HEK293 (cell line): Measurements from ENCODE around the gene PIGQ.
A peak's percentile ranks its signal among the peaks of the same experiment; 100 is the strongest.

ENCODE experiments used
- CTCF ChIA-PET: fragments of 350-600 bp; formaldehyde crosslinking; extraction: SDS; loops from one replicate; lab custom pipeline; 2021; ENCODE audit warnings: antibody characterized with exemption; lab: Yijun Ruan, JAX
- POLR2A ChIA-PET: fragments of 300-600 bp; formaldehyde crosslinking; extraction: SDS; loops from one replicate; lab custom pipeline; 2020; ENCODE audit warnings: antibody characterized with exemption, inconsistent platforms; lab: Yijun Ruan, JAX
- H3K27ac ChIP-seq: fragments of 200-500 bp; sonication (Bioruptor generic); 2 replicates; pipeline ENCODE4 v1.5.1; 2014; ENCODE audit warnings: low read depth, low read length, control low read depth, inconsistent platforms; ENCODE audit errors: extremely low read depth
- H3K36me3 ChIP-seq, 2 experiments: fragments of 200-500 bp in 1 of 2; sonication (Bioruptor generic) in 1 of 2; 1 replicate in 1 of 2; 2 replicates in 1 of 2; pipeline ENCODE4 v1.5.1; 2014 to 2017; ENCODE audit warnings: inconsistent platforms in 2 of 2, low read length in 2 of 2; ENCODE audit not compliant: control insufficient read depth in 2 of 2, insufficient read depth in 1 of 2
- H3K4me1 ChIP-seq: fragments of 200-500 bp; sonication (Bioruptor generic); 2 replicates; pipeline ENCODE4 v1.5.1; 2014; ENCODE audit warnings: mild to moderate bottlenecking, low read length, inconsistent platforms; ENCODE audit not compliant: control insufficient read depth, insufficient read depth
- H3K4me3 ChIP-seq: 2 replicates; pipeline ENCODE4 v1.5.1; 2011; ENCODE audit warnings: low read depth, mild to moderate bottlenecking, control low read depth, low read length, moderate library complexity
- H3K9me3 ChIP-seq: fragments of 200-500 bp; sonication (Bioruptor generic); 2 replicates; pipeline ENCODE4 v1.5.1; 2014; ENCODE audit warnings: low read depth, low read length, inconsistent platforms; ENCODE audit not compliant: control insufficient read depth, insufficient read depth
- ATF2 ChIP-seq: fragments of 450-650 bp; formaldehyde crosslinking; IDR thresholded peaks from 2 replicates; pipeline ENCODE4 v1.5.1; 2016; ENCODE audit warnings: missing biosample characterization, missing genetic modification characterization, low read depth
- BCL11B ChIP-seq: fragments of 450-650 bp; formaldehyde crosslinking; IDR thresholded peaks from 2 replicates; pipeline ENCODE4 v1.5.1; 2016; ENCODE audit warnings: low read depth, missing biosample characterization, missing genetic modification characterization
- EGR2 ChIP-seq: fragments of 450-650 bp; formaldehyde crosslinking; IDR thresholded peaks from 2 replicates; pipeline ENCODE4 v1.5.1; 2016; ENCODE audit warnings: low read depth, missing biosample characterization, missing genetic modification characterization
- GLIS1 ChIP-seq: fragments of 450-650 bp; formaldehyde crosslinking; IDR thresholded peaks from 2 replicates; pipeline ENCODE4 v1.5.1; 2016; ENCODE audit warnings: missing biosample characterization, missing genetic modification characterization
- KLF8 ChIP-seq: fragments of 450-650 bp; formaldehyde crosslinking; IDR thresholded peaks from 2 replicates; pipeline ENCODE4 v1.5.1; 2016; ENCODE audit warnings: missing biosample characterization, missing genetic modification characterization
- SALL2 ChIP-seq: fragments of 450-650 bp; formaldehyde crosslinking; IDR thresholded peaks from 2 replicates; pipeline ENCODE4 v1.5.0; 2017; ENCODE audit warnings: missing biosample characterization, mild to moderate bottlenecking, missing genetic modification characterization, borderline replicate concordance
- SP2 ChIP-seq: fragments of 450-650 bp; formaldehyde crosslinking; IDR thresholded peaks from 2 replicates; pipeline ENCODE4 v1.5.1; 2016; ENCODE audit warnings: missing biosample characterization, missing genetic modification characterization
- SP7 ChIP-seq: fragments of 450-650 bp; formaldehyde crosslinking; IDR thresholded peaks from 2 replicates; pipeline ENCODE4 v1.5.1; 2016; ENCODE audit warnings: missing biosample characterization, missing genetic modification characterization
- YY2 ChIP-seq: fragments of 450-650 bp; formaldehyde crosslinking; IDR thresholded peaks from 2 replicates; pipeline ENCODE4 v1.5.1; 2016; ENCODE audit warnings: missing biosample characterization, missing genetic modification characterization
- ZFHX2 ChIP-seq: fragments of 450-650 bp; formaldehyde crosslinking; conservative IDR thresholded peaks from 2 replicates; pipeline ENCODE4 v1.5.1; 2016; ENCODE audit warnings: missing biosample characterization, missing genetic modification characterization
- ZFP37 ChIP-seq: fragments of 450-650 bp; formaldehyde crosslinking; IDR thresholded peaks from 2 replicates; pipeline ENCODE4 v1.5.1; 2016; ENCODE audit warnings: missing biosample characterization, missing genetic modification characterization
- ZIC2 ChIP-seq: fragments of 450-650 bp; formaldehyde crosslinking; IDR thresholded peaks from 2 replicates; pipeline ENCODE4 v1.5.1; 2016; ENCODE audit warnings: missing biosample characterization, missing genetic modification characterization
- ZNF146 ChIP-seq: fragments of 450-650 bp; formaldehyde crosslinking; IDR thresholded peaks from 2 replicates; pipeline ENCODE4 v1.5.1; 2016; ENCODE audit warnings: missing biosample characterization, missing genetic modification characterization
- ZNF211 ChIP-seq: fragments of 450-650 bp; formaldehyde crosslinking; IDR thresholded peaks from 2 replicates; pipeline ENCODE4 v1.5.1; 2016; ENCODE audit warnings: low read depth, missing biosample characterization, missing genetic modification characterization
- ZNF23 ChIP-seq: fragments of 450-650 bp; formaldehyde crosslinking; IDR thresholded peaks from 2 replicates; pipeline ENCODE4 v1.5.1; 2016; ENCODE audit warnings: missing biosample characterization, missing genetic modification characterization, borderline replicate concordance
- ZNF266 ChIP-seq: fragments of 450-650 bp; formaldehyde crosslinking; IDR thresholded peaks from 2 replicates; pipeline ENCODE4 v1.5.1; 2016; ENCODE audit warnings: missing biosample characterization, missing genetic modification characterization, low read depth
- ZNF473 ChIP-seq: fragments of 450-650 bp; formaldehyde crosslinking; IDR thresholded peaks from 2 replicates; pipeline ENCODE4 v1.5.1; 2017; ENCODE audit warnings: missing biosample characterization, missing genetic modification characterization
- ZNF549 ChIP-seq: fragments of 450-650 bp; IDR thresholded peaks from 2 replicates; pipeline ENCODE4 v1.5.1; 2018; ENCODE audit warnings: missing biosample characterization, missing genetic modification characterization, mild to moderate bottlenecking, inconsistent platforms, moderate library complexity
- ZNF600 ChIP-seq: fragments of 450-650 bp; formaldehyde crosslinking; IDR thresholded peaks from 2 replicates; pipeline ENCODE4 v1.5.1; 2016; ENCODE audit warnings: missing biosample characterization, missing genetic modification characterization
- ZNF677 ChIP-seq: fragments of 450-650 bp; IDR thresholded peaks from 2 replicates; pipeline ENCODE4 v1.5.0; 2018; ENCODE audit warnings: missing biosample characterization, mild to moderate bottlenecking, missing genetic modification characterization, moderate library complexity
- ZNF777 ChIP-seq: fragments of 450-650 bp; formaldehyde crosslinking; IDR thresholded peaks from 2 replicates; pipeline ENCODE4 v1.5.1; 2017; ENCODE audit warnings: missing biosample characterization, missing genetic modification characterization, borderline replicate concordance
- TF ChIP-seq, protein P1 (sequence below): fragments of 450-650 bp; formaldehyde crosslinking; IDR thresholded peaks from 2 replicates; pipeline ENCODE4 v1.5.1; 2016; ENCODE audit warnings: missing biosample characterization, missing genetic modification characterization
- TF ChIP-seq, protein P2 (sequence below): fragments of 450-650 bp; formaldehyde crosslinking; IDR thresholded peaks from 2 replicates; pipeline ENCODE4 v1.5.1; 2016; ENCODE audit warnings: missing biosample characterization, missing genetic modification characterization, low read depth

PIGQ gene

GRCh38 chr16:624526-625070 is 54.8 kb downstream of the PIGQ start:
- TF ChIP-seq ZNF146 (no peak), ZNF473 (tag by site-specific recombination) (no peak), ZNF549 (tag by site-specific recombination) (no peak), ZNF677 (tag by site-specific recombination) (no peak), ZNF600 (tag by site-specific recombination) (0 out of 2 replicates have a peak, but pooled peaks have one; percentile 18), SP2 (peak; percentile 52; the same call in 1 of the 2 replicates)
- TF ChIP-seq, protein P1, sequence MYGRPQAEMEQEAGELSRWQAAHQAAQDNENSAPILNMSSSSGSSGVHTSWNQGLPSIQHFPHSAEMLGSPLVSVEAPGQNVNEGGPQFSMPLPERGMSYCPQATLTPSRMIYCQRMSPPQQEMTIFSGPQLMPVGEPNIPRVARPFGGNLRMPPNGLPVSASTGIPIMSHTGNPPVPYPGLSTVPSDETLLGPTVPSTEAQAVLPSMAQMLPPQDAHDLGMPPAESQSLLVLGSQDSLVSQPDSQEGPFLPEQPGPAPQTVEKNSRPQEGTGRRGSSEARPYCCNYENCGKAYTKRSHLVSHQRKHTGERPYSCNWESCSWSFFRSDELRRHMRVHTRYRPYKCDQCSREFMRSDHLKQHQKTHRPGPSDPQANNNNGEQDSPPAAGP (tag by site-specific recombination), result 0 out of 2 replicates have a peak, but pooled peaks have one; percentile 23
- Histone ChIP-seq H3K4me3 (no peak overlapping the region), H3K27ac (no peak overlapping the region), H3K4me1 (no peaks in the 10 kb centered on the region; the same call in 1 of the 2 replicates), H3K9me3 (no peaks in the 10 kb centered on the region), H3K36me3 (no peaks in the 10 kb centered on the region)
- POLR2A ChIA-PET, result interaction anchor here (0.6 to 1.4 kb wide), 4 partner anchors 9 to 747 kb away, joined by 3 to 5 read pairs (median 3); partner anchors contain the start of gene METTL26
- CTCF ChIA-PET, result interaction anchor here (0.6 to 1.3 kb wide), 5 partner anchors 24 to 123 kb away, joined by 3 to 4 read pairs (median 3); no protein-coding TSS in a partner anchor

DNA sequence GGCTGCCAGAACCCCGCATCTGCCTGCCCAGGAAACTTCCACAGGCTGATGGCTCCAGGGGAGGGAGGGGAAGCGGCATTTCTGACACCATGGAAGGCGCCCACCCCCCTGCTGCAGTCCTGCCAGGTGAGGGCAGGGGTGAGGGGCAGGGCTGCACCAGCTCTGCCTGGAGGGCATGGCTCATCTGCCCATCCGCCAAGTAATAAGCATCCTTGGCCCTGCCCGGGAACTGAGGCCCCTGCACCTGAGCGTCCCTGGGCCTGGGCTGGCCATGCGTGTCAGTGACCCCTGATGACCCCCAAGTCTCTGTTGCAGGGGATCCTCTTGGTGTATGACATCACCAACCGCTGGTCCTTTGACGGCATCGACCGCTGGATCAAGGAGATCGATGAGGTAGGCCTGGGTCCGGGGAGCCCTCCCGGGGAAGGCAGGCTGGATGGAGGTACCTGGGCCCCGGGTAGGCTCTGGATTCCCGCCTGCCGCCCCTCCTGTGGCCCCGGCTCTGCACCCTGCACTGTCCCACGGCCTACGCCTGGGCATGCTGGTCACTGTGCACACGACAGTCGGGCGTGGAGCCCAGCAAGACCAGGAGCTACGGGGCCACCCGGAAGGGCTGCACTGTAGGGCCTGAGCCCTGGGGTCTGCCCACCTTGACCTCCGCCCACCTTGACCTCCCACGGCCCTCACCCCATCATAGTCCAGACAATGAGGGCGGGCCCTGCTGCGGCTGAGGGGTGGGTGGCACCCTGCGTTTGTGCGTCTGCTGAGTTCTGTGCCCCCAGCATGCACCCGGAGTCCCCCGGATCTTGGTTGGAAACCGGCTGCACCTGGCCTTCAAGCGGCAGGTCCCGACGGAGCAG is 55.6 kb downstream of the PIGQ start:
- Histone ChIP-seq H3K4me1 (no peaks in the 10 kb centered on the region; the same call in 1 of the 2 replicates), H3K4me3 (no peak overlapping the region), H3K36me3 (no peaks in the 10 kb centered on the region), H3K27ac (no peak overlapping the region), H3K9me3 (no peaks in the 10 kb centered on the region)
- ChIA-PET POLR2A (interaction anchor here (0.6 to 1.4 kb wide), 3 partner anchors 11 to 747 kb away, joined by 3 to 5 read pairs (median 3); partner anchors contain the start of gene METTL26), CTCF (interaction anchor here (0.6 to 1.3 kb wide), 4 partner anchors 27 to 124 kb away, joined by 3 to 4 read pairs (median 3); no protein-coding TSS in a partner anchor)
- TF ChIP-seq ZFHX2 (tag by site-specific recombination) (peak; percentile 50; the same call in 1 of the 2 replicates), EGR2 (tag by site-specific recombination) (peak; percentile 33; the same call in 1 of the 2 replicates), SALL2 (tag by site-specific recombination) (no peak), BCL11B (tag by site-specific recombination) (0 out of 2 replicates have a peak, but pooled peaks have one; percentile 29)

DNA sequence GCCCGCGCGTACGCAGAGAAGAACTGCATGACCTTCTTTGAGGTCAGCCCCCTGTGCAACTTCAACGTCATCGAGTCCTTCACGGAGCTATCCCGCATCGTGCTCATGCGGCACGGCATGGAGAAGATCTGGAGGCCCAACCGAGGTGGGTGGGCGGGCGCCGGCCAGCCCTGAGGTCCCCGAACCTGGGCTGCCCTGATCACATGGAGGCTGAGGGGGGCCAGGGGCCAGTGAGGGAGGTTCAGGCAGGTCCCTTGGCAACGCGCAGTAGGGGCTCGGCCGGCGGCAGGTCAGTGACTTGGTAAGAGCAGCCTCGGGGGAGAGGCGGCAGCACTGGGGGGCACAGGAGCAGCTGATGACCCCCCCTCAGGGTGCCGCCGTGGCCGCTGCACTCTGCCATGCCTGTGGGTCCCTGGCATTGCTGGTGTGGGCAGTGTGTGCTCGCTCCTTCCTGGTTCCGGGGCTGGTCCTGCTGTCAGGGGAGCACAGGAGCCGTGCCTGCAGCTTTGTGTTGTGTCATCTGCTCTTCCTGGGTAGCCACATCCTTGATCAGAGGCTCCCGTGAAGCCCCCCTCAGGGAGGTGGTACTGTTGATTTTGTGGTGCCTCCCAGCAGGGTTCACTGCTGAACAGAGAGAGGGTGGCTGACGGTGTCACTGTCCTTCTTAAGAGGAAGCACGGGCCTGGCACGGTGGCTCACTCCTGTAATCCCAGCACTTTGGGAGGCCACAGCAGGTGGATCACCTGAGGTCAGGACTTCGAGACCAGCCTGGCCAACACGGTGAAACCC is 56.4 kb downstream of the PIGQ start:
- H3K27ac ChIP-seq, result no peak overlapping the region
- H3K4me1 ChIP-seq, result peaks cover under 1% of the 10 kb centered on the region; the same call in 1 of the 2 replicates
- ChIA-PET CTCF (no interaction called here), POLR2A (no interaction called here)
- no peak overlapping the region for H3K4me3 ChIP-seq
- no peaks in the 10 kb centered on the region for H3K36me3 ChIP-seq
- no peaks in the 10 kb centered on the region for H3K9me3 ChIP-seq
- no peak for TF ChIP-seq ZNF777 (tag by site-specific recombination)
- TF ChIP-seq GLIS1 (tag by site-specific recombination), result peak; percentile 39; the same call in 1 of the 2 replicates
- TF ChIP-seq KLF8 (tag by site-specific recombination), result no peak
- no peak for TF ChIP-seq YY2 (tag by site-specific recombination)
- TF ChIP-seq ZNF211 (tag by site-specific recombination), result no peak
- TF ChIP-seq ZFP37 (tag by site-specific recombination), result no peak
- no peak for TF ChIP-seq ZNF266
- no peak for TF ChIP-seq ZNF23 (tag by site-specific recombination)
- TF ChIP-seq, protein P2, sequence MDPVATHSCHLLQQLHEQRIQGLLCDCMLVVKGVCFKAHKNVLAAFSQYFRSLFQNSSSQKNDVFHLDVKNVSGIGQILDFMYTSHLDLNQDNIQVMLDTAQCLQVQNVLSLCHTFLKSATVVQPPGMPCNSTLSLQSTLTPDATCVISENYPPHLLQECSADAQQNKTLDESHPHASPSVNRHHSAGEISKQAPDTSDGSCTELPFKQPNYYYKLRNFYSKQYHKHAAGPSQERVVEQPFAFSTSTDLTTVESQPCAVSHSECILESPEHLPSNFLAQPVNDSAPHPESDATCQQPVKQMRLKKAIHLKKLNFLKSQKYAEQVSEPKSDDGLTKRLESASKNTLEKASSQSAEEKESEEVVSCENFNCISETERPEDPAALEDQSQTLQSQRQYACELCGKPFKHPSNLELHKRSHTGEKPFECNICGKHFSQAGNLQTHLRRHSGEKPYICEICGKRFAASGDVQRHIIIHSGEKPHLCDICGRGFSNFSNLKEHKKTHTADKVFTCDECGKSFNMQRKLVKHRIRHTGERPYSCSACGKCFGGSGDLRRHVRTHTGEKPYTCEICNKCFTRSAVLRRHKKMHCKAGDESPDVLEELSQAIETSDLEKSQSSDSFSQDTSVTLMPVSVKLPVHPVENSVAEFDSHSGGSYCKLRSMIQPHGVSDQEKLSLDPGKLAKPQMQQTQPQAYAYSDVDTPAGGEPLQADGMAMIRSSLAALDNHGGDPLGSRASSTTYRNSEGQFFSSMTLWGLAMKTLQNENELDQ, result no peak
- peak; percentile 70 for TF ChIP-seq ZIC2 (tag by site-specific recombination)
- no peak for TF ChIP-seq SP7 (tag by site-specific recombination)
- no peak for TF ChIP-seq ZNF473 (tag by site-specific recombination)
- no peak for TF ChIP-seq ATF2
